Stimulated activated CD8-positive, alpha-beta memory T cell treated with anti-CD3 and anti-CD28 coated beads, Interleukin-12 subunit alpha, Interleukin-12 subunit beta, amount 100 ng/mL, for 24 hours (primary cell): ENCODE data around the gene BCL7B.
"Not testable (repeated sequence)": the region's sequence is repeated elsewhere in the genome, so short reads cannot be mapped to it uniquely, and the experiment has no call there.

ENCODE experiments used
- DNase-seq: peaks from one replicate; pipeline ENCODE4 v3.0.0-alpha.2; 2020; ENCODE audit errors: extremely low read depth

BCL7B gene

GRCh38 chr7:73535918-73536317 lies 21.6 kb downstream of the BCL7B start:
- not testable (repeated sequence) for DNase-seq

- no peak for DNase-seq
Observed at GRCh38 chr7:73533742-73534141, 23.7 kb downstream of the BCL7B start.

- no peak for DNase-seq
Observed at GRCh38 chr7:73532224-73532623, 25.3 kb downstream of the BCL7B start.

- DNase-seq = no peak
Observed at GRCh38 chr7:73530800-73531199, 26.7 kb downstream of the BCL7B start.

- DNase-seq = no peak
Observed at GRCh38 chr7:73526896-73527821, 30.3 kb downstream of the BCL7B start.

GRCh38 chr7:73526158-73526494 lies 31.4 kb downstream of the BCL7B start:
- not testable (repeated sequence) for DNase-seq

GRCh38 chr7:73522105-73522872 lies 35.2 kb downstream of the BCL7B start, which contains the start of gene BAZ1B:
Gene BAZ1B (minus strand): TSS chr7:73522293. CDS start chr7:73521933, 360 bp downstream.
- peak; percentile 96 for DNase-seq

GRCh38 chr7:73521636-73522104 lies 35.8 kb downstream of the BCL7B start:
- DNase-seq = peak; percentile 40

GRCh38 chr7:73520673-73521635 lies 36.5 kb downstream of the BCL7B start:
- DNase-seq = no peak

GRCh38 chr7:73519867-73520672 lies 37.4 kb downstream of the BCL7B start:
- no peak for DNase-seq

GRCh38 chr7:73518470-73518869 lies 39.0 kb downstream of the BCL7B start:
- DNase-seq = no peak

GRCh38 chr7:73517241-73517995 lies 40.1 kb downstream of the BCL7B start:
- DNase-seq = no peak

GRCh38 chr7:73515178-73515577 lies 42.3 kb downstream of the BCL7B start:
- no peak for DNase-seq

GRCh38 chr7:73512018-73512780 lies 45.3 kb downstream of the BCL7B start:
- DNase-seq = no peak

GRCh38 chr7:73509463-73509862 lies 48.0 kb downstream of the BCL7B start:
- no peak for DNase-seq

GRCh38 chr7:73507556-73507955 lies 49.9 kb downstream of the BCL7B start:
- no peak for DNase-seq

GRCh38 chr7:73504920-73505319 lies 52.6 kb downstream of the BCL7B start:
- DNase-seq = no peak

GRCh38 chr7:73504017-73504416 lies 53.5 kb downstream of the BCL7B start:
- no peak for DNase-seq

GRCh38 chr7:73503229-73503628 lies 54.3 kb downstream of the BCL7B start:
- no peak for DNase-seq
